Measurements from ENCODE around the gene SLC26A8.
"Not testable (repeated sequence)": the region's sequence is repeated elsewhere in the genome, so short reads cannot be mapped to it uniquely, and the experiment has no call there.

The SLC26A8 gene

GRCh38 chr6:35943390-35943789 is 81.1 kb downstream of the SLC26A8 start:
- DNase-seq (ENCODE audit: low spot score) = no peak

- no peak for DNase-seq (ENCODE audit: low spot score)
These were observed 82.1 kb downstream of the SLC26A8 start for GRCh38 chr6:35942355-35942754.

- DNase-seq (ENCODE audit: low spot score) = not testable (repeated sequence)
These were observed 83.3 kb downstream of the SLC26A8 start for GRCh38 chr6:35941170-35941569.

GRCh38 chr6:35940014-35940413 is 84.4 kb downstream of the SLC26A8 start:
- not testable (repeated sequence) for DNase-seq (ENCODE audit: low spot score)

- not testable (repeated sequence) for DNase-seq (ENCODE audit: low spot score)
These were observed 85.2 kb downstream of the SLC26A8 start for GRCh38 chr6:35939259-35939658.

GRCh38 chr6:35936681-35937359 is 87.6 kb downstream of the SLC26A8 start:
- no peak for DNase-seq (ENCODE audit: low spot score)

GRCh38 chr6:35935469-35935868 is 89.0 kb downstream of the SLC26A8 start:
- DNase-seq (ENCODE audit: low spot score) = no peak

GRCh38 chr6:35933844-35934243 is 90.6 kb downstream of the SLC26A8 start:
- DNase-seq (ENCODE audit: low spot score) = no peak

GRCh38 chr6:35931873-35932272 is 92.6 kb downstream of the SLC26A8 start:
- DNase-seq (ENCODE audit: low spot score) = not testable (repeated sequence)

- DNase-seq (ENCODE audit: low spot score) = no peak
These were observed 93.3 kb downstream of the SLC26A8 start for GRCh38 chr6:35931120-35931561.

GRCh38 chr6:35929601-35930000 is 94.8 kb downstream of the SLC26A8 start:
- DNase-seq (ENCODE audit: low spot score) = no peak

- no peak for DNase-seq (ENCODE audit: low spot score)
These were observed 97.8 kb downstream of the SLC26A8 start for GRCh38 chr6:35926509-35927215.

- no peak for DNase-seq (ENCODE audit: low spot score)
These were observed 98.5 kb downstream of the SLC26A8 start for GRCh38 chr6:35925961-35926360.

GRCh38 chr6:35924146-35924545 is 100.3 kb downstream of the SLC26A8 start:
- no peak for DNase-seq (ENCODE audit: low spot score)

- DNase-seq (ENCODE audit: low spot score) = no peak
These were observed 102.3 kb downstream of the SLC26A8 start for GRCh38 chr6:35922139-35922554.

- peak; percentile 89 for DNase-seq (ENCODE audit: low spot score)
These were observed 103.4 kb downstream of the SLC26A8 start, which contains the start of gene SRPK1 for GRCh38 chr6:35920793-35921732. SRPK1 (minus strand) TSS chr6:35921098; CDS start chr6:35921056, 42 bp downstream.

GRCh38 chr6:35919827-35920751 is 104.4 kb downstream of the SLC26A8 start:
- peak; percentile 52 for DNase-seq (ENCODE audit: low spot score)

- peak; percentile 49 for DNase-seq (ENCODE audit: low spot score)
These were observed 105.2 kb downstream of the SLC26A8 start for GRCh38 chr6:35919085-35919826.

GRCh38 chr6:35916893-35917292 is 107.5 kb downstream of the SLC26A8 start:
- DNase-seq (ENCODE audit: low spot score) = not testable (repeated sequence)

- no peak for DNase-seq (ENCODE audit: low spot score)
These were observed 108.4 kb downstream of the SLC26A8 start for GRCh38 chr6:35916056-35916455.

All from NAMALWA (cell line).